Measurements from ENCODE around the gene TGFBR3.

Gene TGFBR3

DNA sequence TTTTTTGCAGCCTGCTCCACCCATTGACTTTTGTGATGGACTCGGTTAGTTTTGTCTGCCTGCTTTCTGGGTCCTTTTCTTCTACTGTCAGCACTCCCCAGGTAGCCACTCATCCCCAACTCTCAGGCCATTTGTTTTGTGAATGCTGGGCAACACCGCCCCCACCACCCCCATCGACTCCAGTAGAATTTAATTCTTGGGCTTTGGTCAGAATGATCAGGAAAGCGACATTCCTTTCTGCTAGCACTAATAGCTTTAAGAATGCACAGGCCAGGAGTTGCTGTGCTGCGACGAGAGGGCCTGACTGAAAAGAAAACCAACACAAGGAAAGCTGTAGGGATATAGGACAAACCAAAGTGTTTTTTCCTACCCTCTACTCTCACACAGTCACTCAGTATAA, 240.9 kb downstream of the TGFBR3 start:
- Mint-ChIP-seq H3K9me3 (peaks cover 3% of the 10 kb centered on the region), H3K27ac (no peak overlapping the region), H3K36me3 (no peaks in the 10 kb centered on the region), H3K4me3 (no peak overlapping the region), H3K4me1 (peaks cover 18% of the 10 kb centered on the region)
- no peak for DNase-seq (ENCODE audit: low spot score in 2 of 2)
- ATAC-seq: no peak

DNA sequence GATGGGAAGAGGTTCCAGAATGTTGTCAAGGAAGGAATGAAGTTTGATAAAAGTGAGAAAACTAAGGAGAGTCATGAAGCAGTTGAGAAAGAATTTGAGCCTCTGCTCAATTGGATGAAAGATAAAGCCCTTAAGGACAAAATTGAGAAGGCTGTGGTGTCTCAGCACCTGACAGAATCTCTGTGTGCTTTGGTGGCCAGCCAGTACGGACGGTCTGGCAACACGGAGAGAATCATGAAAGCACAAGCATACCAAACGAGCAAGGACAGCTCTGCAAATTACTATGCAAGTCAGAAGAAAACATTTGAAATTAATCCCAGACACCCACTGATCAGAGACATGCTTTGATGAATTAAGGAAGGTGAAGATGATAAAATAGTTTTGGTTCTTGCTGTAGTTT, 242.5 kb downstream of the TGFBR3 start:
- Mint-ChIP-seq H3K4me3 (no peak overlapping the region), H3K4me1 (peaks cover 12% of the 10 kb centered on the region), H3K36me3 (no peaks in the 10 kb centered on the region), H3K27ac (no peak overlapping the region), H3K9me3 (peaks cover 3% of the 10 kb centered on the region)
- ATAC-seq (no peak), DNase-seq (ENCODE audit: low spot score in 2 of 2) (no peak)

DNA sequence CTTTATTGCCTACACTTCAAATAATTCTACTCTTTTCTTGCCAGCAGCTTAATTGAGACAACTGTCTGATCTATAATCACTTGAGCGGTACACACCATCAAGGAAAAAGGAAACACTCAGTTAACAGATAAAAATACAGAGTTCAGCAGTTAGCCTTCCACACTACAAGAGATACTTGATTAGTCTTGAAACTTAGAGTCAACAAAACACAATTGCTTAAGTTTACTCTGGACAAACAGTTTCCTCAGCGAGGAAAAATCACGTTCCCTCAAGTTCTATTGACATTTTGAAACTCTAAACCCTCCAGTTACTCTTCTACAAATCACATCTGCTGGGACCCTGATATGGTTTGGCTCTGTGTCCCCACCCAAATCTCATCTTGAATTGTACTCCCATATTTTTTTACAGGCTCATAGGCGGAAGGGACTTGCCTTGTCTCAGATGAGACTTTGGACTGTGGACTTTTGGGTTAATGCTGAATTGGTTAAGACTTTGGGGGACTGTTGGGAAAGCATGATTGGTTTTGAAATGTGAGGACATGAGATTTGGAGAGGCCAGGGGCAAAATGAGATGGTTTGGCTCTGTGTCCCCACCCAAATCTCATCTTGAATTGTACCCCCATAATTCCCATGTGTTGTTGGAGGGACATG, 244.9 kb downstream of the TGFBR3 start:
- Mint-ChIP-seq H3K9me3 (peaks cover 3% of the 10 kb centered on the region), H3K36me3 (no peaks in the 10 kb centered on the region), H3K27ac (no peak overlapping the region), H3K4me1 (no peaks in the 10 kb centered on the region), H3K4me3 (no peak overlapping the region)
- DNase-seq (ENCODE audit: low spot score in 2 of 2): no peak
- ATAC-seq: no peak

DNA sequence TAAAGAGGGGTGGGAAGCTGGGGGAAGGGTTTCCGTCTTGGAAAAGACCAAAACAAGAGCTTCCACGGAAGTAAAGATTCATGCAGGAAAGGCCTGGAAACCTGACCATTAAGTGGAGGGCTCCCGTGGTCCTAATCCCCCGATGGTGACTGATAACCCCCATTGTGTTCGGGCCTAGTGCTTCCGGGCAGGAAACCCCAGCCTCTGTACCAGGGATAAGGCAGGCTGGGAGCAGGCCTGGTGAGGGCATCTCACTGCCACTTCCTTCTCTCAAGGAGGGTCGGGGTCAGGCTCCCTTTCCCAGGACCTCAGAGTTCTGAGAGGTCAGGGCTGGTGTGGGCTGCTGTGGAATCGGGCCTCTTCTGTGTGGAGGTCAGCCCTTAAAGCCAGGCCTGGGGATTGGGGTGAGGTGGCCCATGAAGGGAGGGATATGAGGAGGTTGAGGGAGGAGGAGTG, 248.4 kb downstream of the TGFBR3 start:
- ATAC-seq: no peak
- H3K27ac Mint-ChIP-seq: no peak overlapping the region

DNA sequence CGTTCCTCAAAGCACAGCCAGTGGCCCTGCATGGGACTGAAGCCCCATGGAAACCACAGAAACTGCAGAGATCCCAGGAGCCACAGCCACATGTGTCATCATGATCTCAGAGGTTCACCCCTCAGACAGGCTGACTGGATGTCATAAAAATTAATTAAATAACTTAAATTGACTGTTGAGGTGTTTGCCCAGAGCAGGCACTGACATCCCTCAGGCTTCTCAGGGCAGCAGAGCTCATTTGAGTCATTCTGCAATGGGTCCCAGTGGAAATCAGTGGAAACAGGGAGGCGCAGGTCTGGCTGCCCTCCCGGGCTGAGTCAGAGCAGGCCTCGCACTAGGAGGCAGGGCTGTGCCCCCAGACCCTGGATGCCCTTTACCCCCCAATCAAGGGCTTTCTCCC, 250.2 kb downstream of the TGFBR3 start:
- DNase-seq (ENCODE audit: low spot score in 2 of 2) (no peak), ATAC-seq (no peak)
- Mint-ChIP-seq H3K4me1 (peaks cover 13% of the 10 kb centered on the region), H3K4me3 (no peak overlapping the region), H3K27ac (no peak overlapping the region), H3K9me3 (no peaks in the 10 kb centered on the region), H3K36me3 (no peaks in the 10 kb centered on the region)

More for the DNA sequence above, 248.4 kb downstream of the TGFBR3 start:
- H3K9me3 Mint-ChIP-seq: peaks cover 3% of the 10 kb centered on the region
- peaks cover 6% of the 10 kb centered on the region for H3K4me1 Mint-ChIP-seq
- no peaks in the 10 kb centered on the region for H3K36me3 Mint-ChIP-seq
- DNase-seq (ENCODE audit: low spot score in 2 of 2): no peak
- no peak overlapping the region for H3K4me3 Mint-ChIP-seq

DNA sequence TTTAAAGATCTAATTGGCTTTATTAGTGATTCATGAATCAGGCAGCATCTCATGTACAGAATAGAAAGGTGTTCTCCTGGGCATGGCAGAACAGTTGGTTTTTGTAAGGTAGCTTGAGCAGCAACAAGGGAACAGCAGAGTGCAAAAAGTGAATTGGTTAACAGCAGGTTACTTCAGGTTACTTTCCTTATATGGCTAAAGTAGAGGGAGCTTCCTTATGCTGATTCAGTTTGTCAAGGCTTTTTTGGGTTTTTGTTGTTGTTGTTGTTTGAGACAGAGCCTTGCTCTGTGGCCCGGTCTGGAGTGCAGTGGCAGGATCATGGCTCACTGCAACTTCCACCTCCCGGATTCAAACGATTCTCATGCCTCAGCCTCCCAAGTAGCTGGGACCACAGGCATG, 252.5 kb downstream of the TGFBR3 start:
- DNase-seq (ENCODE audit: low spot score in 2 of 2) (no peak), ATAC-seq (no peak)
- H3K36me3 Mint-ChIP-seq: no peaks in the 10 kb centered on the region
- no peaks in the 10 kb centered on the region for H3K9me3 Mint-ChIP-seq
- H3K27ac Mint-ChIP-seq: no peak overlapping the region
- H3K4me3 Mint-ChIP-seq: no peak overlapping the region
- H3K4me1 Mint-ChIP-seq: peaks cover 13% of the 10 kb centered on the region

DNA sequence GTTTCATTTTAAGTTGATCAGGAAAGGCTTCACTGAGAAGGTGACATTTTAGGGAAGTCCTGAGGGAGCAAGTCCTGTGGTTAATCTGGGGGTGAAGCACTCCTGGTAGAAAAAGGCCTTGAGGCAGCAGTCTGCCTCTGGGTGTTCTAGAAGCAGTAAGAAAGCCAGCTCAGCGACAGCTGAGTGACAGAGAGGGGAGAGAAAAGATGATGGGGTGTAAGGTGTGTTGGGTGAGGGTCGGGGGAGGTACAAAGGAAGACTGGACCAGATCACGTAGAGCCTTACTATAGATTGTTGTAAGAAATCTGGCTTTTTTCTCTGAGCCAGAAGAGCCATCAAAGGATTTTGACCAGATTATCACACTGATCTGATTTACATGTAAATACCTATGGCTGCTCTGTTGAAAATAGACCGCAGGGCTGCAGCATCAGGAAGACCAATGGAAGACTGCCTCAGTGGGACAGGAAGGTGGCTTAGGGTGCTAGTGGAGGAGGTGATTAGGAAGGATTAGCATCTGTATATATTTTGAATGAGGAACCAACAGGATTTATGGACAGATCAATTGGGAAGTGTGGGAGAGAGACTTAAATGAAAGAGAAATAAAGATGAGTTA, 254.1 kb downstream of the TGFBR3 start:
- Mint-ChIP-seq H3K27ac (no peak overlapping the region), H3K36me3 (no peaks in the 10 kb centered on the region), H3K4me3 (no peak overlapping the region), H3K9me3 (no peaks in the 10 kb centered on the region), H3K4me1 (peaks cover 13% of the 10 kb centered on the region)
- no peak for DNase-seq (ENCODE audit: low spot score in 2 of 2)
- no peak for ATAC-seq

DNA sequence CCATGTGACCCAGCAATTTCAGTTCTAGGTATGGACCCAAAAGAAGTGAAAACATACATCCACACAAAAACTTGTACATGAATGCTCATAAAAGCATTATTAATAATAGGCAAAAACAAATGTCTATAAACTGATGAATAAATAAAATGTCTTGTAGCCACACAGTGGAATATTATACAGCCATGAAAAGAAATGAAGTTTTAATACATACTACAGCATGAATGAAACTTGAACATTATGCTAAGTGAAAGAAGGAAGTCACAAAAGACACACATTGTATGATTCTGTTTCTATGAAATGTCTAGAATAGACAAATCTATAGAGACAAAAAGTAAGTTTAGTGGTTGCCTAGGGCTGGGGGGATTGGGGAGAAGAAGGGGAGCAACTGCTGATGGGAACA, 255.1 kb downstream of the TGFBR3 start:
- H3K4me3 Mint-ChIP-seq: no peak overlapping the region
- H3K27ac Mint-ChIP-seq: no peak overlapping the region
- no peak for ATAC-seq
- H3K36me3 Mint-ChIP-seq: no peaks in the 10 kb centered on the region
- no peaks in the 10 kb centered on the region for H3K9me3 Mint-ChIP-seq
- no peak for DNase-seq (ENCODE audit: low spot score in 2 of 2)
- peaks cover 13% of the 10 kb centered on the region for H3K4me1 Mint-ChIP-seq
